Spleen (tissue), 7 donors: ENCODE measurements around the gene SLC38A10.
A peak's percentile ranks its signal among the peaks of the same experiment; 100 is the strongest.

Experiments
- CTCF ChIP-seq, 11 experiments: fragments of 200-600 bp in 7 of 11; fragments of 450-650 bp in 4 of 11; sonication (generic) in 4 of 11; IDR thresholded peaks in 8 of 11; conservative IDR thresholded peaks in 3 of 11; 1 replicate in 7 of 11; 2 replicates in 4 of 11; pipeline versions ENCODE4 v1.4.0 to v1.8.0; 2016 to 2021; ENCODE audit warnings: antibody characterized with exemption in 11 of 11, inconsistent platforms in 4 of 11, mild to moderate bottlenecking in 1 of 11
- POLR2A ChIP-seq, 3 donors: fragments of 450-650 bp; IDR thresholded peaks; one replicate each; pipeline ENCODE4 v1.5.1; 2017; ENCODE audit warnings: antibody characterized with exemption in 3 of 3, mild to moderate bottlenecking in 1 of 3
- POLR2AphosphoS5 ChIP-seq, 3 donors: sonication (generic); formaldehyde crosslinking; IDR thresholded peaks; one replicate each; pipeline ENCODE4 v1.5.1; 2017; ENCODE audit warnings: antibody characterized with exemption in 3 of 3
- donor health status: DM: no; HTN: no; CAD: no; lungs with moderate emphysema.
- donor health status: DM: no; HTN: no; CAD: no.
- donor health status: DM: no; HTN: no; CAD: no.

GRCh38 chr17:81280571-81280970 is 14.5 kb downstream of the SLC38A10 start:
- TF ChIP-seq CTCF (IDR thresholded peaks at IDR 0.05 in 8 of 11, conservative IDR thresholded peaks at IDR 0.05 in 3 of 11) (no peak), POLR2AphosphoS5 (IDR thresholded peaks at IDR 0.05) (peak in 1 of 3 donors; percentile 35), POLR2A (IDR thresholded peaks at IDR 0.05) (no peak)
